Measurements from ENCODE around the gene NAALADL1.

GRCh38 chr11:65021509-65021908 lies 36.8 kb downstream of the NAALADL1 start:
- TF ChIP-seq CTCF (IDR thresholded peaks at IDR 0.05): no peak
- TF ChIP-seq POLR2A (IDR thresholded peaks at IDR 0.05): no peak
